GM20000 (cell line): ENCODE measurements around the gene IFNL2.

Experiments used
- DNase-seq: peaks from one replicate; pipeline ENCODE4 v3.0.0; 2012; ENCODE audit warnings: low spot score
- TF ChIP-seq, protein P1 (sequence below): IDR thresholded peaks from 2 replicates; pipeline ENCODE4 v1.5.1; 2012; ENCODE audit warnings: mild to moderate bottlenecking, control low read depth; ENCODE audit errors: extremely low read depth, missing control alignments

IFNL2 gene

GRCh38 chr19:39318071-39318470, 49.9 kb downstream of the IFNL2 start:
- DNase-seq = no peak
- TF ChIP-seq, protein P1, sequence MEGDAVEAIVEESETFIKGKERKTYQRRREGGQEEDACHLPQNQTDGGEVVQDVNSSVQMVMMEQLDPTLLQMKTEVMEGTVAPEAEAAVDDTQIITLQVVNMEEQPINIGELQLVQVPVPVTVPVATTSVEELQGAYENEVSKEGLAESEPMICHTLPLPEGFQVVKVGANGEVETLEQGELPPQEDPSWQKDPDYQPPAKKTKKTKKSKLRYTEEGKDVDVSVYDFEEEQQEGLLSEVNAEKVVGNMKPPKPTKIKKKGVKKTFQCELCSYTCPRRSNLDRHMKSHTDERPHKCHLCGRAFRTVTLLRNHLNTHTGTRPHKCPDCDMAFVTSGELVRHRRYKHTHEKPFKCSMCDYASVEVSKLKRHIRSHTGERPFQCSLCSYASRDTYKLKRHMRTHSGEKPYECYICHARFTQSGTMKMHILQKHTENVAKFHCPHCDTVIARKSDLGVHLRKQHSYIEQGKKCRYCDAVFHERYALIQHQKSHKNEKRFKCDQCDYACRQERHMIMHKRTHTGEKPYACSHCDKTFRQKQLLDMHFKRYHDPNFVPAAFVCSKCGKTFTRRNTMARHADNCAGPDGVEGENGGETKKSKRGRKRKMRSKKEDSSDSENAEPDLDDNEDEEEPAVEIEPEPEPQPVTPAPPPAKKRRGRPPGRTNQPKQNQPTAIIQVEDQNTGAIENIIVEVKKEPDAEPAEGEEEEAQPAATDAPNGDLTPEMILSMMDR = no peak

DNA sequence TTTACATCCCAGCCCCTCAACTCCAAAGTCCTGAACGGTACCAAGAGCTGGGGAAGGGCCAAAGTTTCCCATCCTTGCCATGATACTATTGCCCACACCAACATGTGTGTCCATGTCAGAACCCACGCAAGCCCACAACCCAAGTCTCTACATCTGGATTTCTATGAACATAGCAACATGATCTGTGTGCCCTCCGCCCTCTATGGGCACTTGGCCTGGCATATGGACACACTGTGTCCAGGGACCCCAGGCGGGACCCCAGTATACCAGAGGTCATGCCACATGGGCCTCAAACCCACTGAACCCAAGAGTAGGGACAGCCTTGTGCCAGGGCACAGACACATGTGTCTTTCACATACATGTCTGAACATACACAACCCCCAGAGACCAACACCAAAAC, 50.5 kb downstream of the IFNL2 start:
- DNase-seq = no peak
- TF ChIP-seq, protein P1 = no peak

DNA sequence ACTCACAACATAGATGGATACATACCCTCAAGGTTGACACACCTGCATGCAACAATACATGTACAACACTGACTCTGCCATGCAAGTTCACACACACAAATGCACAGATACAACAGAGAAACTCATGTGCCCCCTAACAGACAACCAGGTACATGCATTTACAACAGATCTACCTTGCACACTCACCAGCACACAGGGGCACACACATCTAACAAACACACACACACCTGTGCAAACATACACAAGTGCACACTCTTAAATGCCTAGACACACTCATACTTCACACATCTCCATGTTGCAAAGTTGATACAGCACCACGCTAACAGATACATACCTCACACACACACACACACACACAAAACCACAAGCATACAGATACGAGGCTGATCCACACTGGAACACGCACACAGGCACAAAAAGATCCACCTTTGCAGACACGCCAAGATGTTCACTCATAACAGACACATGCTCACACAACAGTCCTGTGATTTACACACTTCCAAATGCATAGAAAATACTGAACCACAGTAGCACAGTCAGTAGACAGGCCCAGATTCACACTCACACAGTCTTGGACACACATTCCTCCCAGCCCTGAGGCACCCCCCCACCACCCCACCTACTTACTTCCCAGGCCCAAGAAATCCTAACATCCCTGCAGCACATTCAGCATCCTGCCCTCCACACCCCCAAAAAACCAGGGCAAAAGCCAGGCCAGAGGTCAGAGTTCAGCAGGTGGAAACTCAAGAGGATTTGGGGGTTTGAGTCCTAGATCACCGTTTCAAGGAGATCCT, 51.1 kb downstream of the IFNL2 start:
- DNase-seq = peak; percentile 38
- TF ChIP-seq, protein P1 = no peak
